Pulmonary artery endothelial cell (primary cell): ENCODE measurements around the gene SPTBN1. TPM values are rescaled to one million over a fixed set of nuclear protein-coding genes. Genes with fewer than 3 reads are reported as not detected.
A peak's percentile ranks its signal among the peaks of the same experiment; 100 is the strongest.

Source experiments
- DNase-seq: peaks from one replicate; pipeline ENCODE4 v3.0.0-alpha.2; 2011; ENCODE audit warnings: low read depth, low spot score
- total RNA-seq: library from RNA; depleted of rRNA; stranded (reverse); fragments of >200 nt; gene quantifications from 2 replicates; pipeline ENCODE4 v1.2.3, GENCODE V29; 2014

SPTBN1 gene
- total RNA-seq, 1 donor from 2014 or later, result 339 TPM

- DNase-seq, result no peak
These were observed 21.9 kb upstream of the SPTBN1 start for GRCh38 chr2:54434229-54434628.

- DNase-seq, result no peak
These were observed 21.4 kb upstream of the SPTBN1 start for GRCh38 chr2:54434711-54435110.

GRCh38 chr2:54435325-54436226 is 20.6 kb upstream of the SPTBN1 start:
- no peak for DNase-seq

GRCh38 chr2:54437588-54437987 is 18.5 kb upstream of the SPTBN1 start:
- no peak for DNase-seq

GRCh38 chr2:54438271-54438670 is 17.9 kb upstream of the SPTBN1 start:
- no peak for DNase-seq

- DNase-seq, result no peak
These were observed 16.5 kb upstream of the SPTBN1 start for GRCh38 chr2:54439582-54439981.

GRCh38 chr2:54440050-54440449 is 16.1 kb upstream of the SPTBN1 start:
- no peak for DNase-seq

- no peak for DNase-seq
These were observed 11.6 kb upstream of the SPTBN1 start for GRCh38 chr2:54444503-54444902.

GRCh38 chr2:54446122-54446521 is 10.0 kb upstream of the SPTBN1 start:
- DNase-seq, result no peak

GRCh38 chr2:54446625-54447024 is 9.5 kb upstream of the SPTBN1 start:
- DNase-seq, result no peak

GRCh38 chr2:54454548-54455130 is 1.5 kb upstream of the SPTBN1 start:
- DNase-seq, result no peak

- no peak for DNase-seq
These were observed 980 bp upstream of the SPTBN1 start for GRCh38 chr2:54455131-54455562.

GRCh38 chr2:54456362-54456611 is 160 bp downstream of the SPTBN1 start:
- no peak for DNase-seq

GRCh38 chr2:54456612-54457322 is 640 bp downstream of the SPTBN1 start:
- DNase-seq, result no peak

GRCh38 chr2:54457323-54458023 is 1.3 kb downstream of the SPTBN1 start:
- no peak for DNase-seq

GRCh38 chr2:54459037-54459441 is 2.9 kb downstream of the SPTBN1 start:
- DNase-seq, result no peak

- DNase-seq, result no peak
These were observed 5.1 kb downstream of the SPTBN1 start for GRCh38 chr2:54461261-54461660.

GRCh38 chr2:54464341-54464740 is 8.2 kb downstream of the SPTBN1 start:
- DNase-seq, result peak; percentile 27

- no peak for DNase-seq
These were observed 9.0 kb downstream of the SPTBN1 start for GRCh38 chr2:54465143-54465542.

- DNase-seq, result no peak
These were observed 10.7 kb downstream of the SPTBN1 start for GRCh38 chr2:54466870-54467269.

GRCh38 chr2:54468673-54469072 is 12.5 kb downstream of the SPTBN1 start:
- DNase-seq, result no peak

- no peak for DNase-seq
These were observed 13.4 kb downstream of the SPTBN1 start for GRCh38 chr2:54469484-54470053.
